ENCODE data around the gene CLEC20A.

Gene CLEC20A

DNA sequence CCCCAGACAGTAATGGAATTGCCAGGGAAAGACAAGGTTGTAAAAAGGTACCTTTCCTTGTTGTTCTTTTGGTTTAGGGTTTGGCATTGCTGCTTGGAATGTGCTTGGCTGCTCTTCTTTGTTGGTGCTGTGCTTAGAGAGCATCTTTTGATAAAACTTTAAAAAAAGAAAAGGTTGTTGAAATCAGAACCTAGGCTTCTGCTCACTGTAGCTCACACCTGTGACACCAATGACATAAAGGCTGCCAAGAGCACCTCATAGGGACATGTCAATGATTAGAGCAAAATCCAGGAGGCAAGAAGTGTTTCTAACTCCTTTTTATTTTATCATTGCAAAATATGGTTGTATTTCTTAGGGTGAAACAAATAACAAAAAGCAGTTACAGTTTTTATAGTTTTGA, 28.9 kb downstream of the CLEC20A start:
- no peak for DNase-seq

DNA sequence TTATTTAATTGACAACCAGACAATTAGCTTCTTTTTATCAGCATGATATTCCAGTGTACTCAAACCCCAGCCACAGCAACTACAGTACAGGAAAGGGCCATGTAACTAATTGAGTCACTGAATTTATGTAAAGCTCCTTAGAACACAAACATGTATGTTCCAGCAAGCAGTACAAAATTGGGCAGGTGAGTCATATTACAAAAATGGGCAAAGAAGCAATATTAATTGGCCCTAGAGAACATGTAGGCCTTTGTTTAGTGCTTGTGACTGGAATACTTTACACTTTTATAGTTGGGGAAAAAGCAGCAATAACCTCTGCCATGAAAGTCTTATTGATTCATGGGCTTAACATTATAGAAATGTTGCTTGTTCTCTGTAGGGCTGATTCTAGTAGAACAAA, 31.8 kb downstream of the CLEC20A start:
- DNase-seq: no peak

DNA sequence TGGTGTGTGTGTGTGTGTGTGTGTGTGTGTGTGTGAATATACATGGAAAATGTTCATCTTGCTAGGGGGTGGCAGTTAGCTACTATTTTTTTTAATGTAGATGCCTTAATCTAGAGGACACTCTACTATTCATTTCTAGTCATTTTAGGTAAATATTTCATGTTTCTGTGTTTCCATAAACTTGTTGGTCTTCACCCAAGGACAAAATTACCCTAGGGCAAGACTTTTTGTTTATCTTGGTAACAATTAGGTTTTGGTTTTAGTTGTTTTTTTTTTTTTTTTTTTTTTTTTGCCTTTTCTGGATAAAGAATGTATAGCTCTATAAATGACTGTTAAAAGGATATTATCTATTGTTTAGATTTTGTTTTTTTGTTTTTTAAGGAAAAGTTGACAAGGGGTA, 32.2 kb downstream of the CLEC20A start:
- DNase-seq: no peak

DNA sequence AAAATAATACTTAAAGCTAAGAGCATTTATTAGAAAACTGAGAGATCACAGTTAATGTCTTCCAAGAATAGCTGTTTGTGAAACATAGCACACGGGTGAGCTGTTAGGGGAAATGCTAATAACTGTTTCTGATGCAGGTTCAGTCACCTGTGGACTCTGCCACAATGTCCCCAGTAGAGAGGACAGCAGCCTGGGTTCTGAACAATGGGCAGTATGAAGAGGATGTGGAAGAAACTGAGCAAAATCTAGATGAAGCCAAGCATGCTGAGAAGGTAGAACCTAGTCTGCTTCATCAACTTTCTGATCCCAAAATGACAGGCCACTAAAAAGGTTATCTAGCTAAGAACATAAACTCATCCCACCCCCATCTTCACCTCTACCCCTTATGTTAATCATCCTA, 32.6 kb downstream of the CLEC20A start:
- no peak for DNase-seq

DNA sequence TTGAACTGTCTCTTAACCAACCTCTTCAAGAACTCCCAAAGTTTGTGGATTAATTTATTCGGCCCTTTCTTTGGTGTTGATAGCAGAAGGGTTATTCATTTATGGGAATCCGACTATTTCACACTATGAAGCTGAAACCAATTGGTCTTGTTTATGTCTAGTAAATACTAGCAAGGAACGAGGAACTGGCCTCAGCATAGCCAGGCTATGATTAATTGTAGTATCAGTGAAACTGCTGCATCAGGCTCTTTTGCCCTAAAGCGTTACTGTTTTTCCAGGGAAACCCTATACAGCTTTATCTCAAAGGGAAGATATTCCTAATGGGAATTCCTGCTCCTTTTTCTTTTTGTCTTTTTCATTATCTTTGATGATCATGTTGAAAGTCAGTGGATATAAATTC, 35.1 kb downstream of the CLEC20A start:
- no peak for DNase-seq

DNA sequence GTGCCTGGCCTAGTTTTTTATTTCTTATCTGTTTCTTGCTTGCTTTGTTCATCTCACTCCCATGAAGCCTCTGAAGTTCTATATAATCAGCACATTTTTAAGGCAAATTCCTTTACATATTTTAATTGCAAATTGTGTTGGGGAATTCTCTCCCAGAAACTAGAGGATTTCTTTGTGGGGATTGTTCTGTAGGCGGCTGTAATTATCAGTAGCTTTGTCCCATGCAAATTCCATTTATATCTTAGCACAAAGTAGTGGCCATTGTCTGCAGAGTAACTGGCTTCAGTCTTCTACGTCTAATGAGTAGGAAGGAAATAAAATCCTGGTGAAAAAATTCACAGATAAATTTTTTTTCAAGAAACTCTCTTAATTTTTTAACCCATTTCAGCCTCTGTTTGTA, 35.7 kb downstream of the CLEC20A start:
- DNase-seq: no peak

DNA sequence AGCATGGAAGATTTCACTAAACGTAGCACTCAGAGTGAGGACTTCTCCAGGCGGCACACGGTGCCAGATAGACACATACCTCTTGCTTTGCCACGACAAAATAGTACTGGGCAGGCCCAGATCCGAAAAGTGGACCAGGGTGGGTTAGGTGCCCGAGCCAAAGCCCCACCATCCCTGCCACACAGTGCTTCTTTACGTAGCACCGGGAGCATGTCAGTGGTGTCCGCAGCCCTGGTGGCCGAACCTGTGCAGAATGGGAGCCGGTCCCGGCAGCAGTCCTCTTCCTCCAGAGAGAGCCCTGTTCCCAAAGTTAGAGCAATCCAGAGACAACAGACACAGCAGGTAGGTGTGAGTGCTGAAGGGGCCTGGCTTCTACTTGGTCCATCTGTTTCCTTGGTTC, 38.6 kb downstream of the CLEC20A start:
- DNase-seq: no peak

DNA sequence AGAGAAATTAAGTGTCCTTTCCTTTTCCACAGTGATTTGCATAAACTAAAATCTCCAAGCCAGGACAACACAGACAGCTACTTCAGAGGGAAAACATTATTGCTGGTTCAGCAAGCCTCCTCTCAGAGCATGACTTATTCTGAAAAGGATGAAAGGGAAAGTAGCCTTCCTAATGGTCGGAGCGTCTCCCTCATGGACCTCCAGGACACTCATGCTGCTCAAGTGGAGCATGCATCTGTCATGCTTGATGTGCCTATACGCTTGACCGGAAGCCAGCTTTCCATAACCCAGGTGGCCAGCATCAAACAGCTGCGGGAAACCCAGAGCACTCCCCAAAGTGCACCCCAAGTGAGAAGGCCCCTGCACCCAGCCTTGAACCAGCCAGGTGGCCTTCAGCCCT, 39.1 kb downstream of the CLEC20A start:
- no peak for DNase-seq

DNA sequence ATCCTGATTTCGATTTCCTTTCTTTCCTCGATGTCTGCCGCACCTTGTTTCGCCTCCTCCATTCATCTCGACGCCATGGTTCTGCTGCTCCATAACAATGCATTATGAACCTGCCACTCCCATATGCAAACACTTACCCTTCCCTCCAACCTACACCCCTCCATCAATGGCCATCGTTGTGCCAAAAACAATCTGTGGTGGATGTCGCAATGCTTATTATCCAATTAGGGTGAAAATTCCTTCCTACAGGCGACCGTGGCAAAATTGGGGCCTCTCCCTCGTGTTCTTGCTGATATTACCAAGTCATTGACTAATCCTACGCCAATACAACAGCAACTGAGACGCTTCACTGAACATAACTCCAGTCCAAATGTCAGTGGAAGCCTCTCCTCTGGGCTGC, 40.3 kb downstream of the CLEC20A start:
- no peak for DNase-seq

DNA sequence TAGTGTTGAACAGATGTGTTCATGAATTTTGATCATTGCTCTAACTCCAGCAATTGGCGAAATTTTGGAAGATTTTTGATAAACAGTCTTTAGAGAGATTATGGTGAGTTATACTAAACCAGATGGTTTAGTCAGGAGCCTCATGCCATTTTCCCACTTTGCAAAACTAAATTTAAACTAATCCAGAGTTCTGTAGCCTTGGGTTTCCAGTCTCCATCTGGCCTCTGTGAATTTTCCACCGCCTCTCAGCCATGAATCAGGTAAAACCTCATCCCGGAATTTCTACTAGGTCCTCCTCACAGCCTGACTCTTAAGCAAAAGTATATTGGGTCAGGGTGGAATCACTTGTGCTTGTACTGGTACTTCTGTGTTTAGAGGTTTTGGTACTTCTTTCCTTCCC, 44.8 kb downstream of the CLEC20A start:
- DNase-seq: no peak

DNA sequence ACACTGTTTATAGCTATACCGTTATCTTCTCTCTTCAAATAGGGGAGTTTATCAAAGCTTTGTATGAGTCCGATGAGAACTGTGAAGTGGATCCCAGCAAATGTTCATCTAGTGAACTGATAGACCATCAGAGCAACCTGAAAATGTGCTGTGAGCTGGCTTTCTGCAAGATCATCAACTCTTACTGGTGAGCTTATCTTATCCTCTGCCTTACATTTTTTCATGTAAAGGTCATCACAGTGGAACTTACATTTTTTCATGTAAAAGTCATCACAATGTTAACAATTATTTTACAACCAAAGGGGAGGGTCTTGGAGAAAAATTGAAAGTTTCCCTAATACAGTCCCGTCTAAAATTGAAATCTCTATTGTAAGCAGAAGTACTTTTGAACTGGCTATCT, 45.2 kb downstream of the CLEC20A start:
- no peak for DNase-seq

DNA sequence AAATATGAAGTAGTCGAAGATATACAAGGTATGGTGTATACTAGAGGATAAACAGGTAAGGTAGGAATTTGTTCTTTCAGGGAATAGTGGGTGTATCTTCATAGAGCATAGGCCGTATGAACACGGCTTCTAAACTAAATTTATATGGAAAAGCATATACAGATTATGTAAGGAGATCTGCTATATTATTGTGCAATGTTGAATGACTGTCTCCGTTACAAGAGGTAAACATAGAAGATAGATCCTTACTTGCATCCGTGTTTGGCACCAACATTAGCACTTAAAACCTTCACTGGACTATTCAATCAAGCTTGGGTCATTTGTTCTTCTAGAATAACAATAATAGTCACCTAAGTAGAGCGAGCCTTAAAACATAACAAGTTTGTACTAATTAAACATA, 45.9 kb downstream of the CLEC20A start:
- DNase-seq: no peak

DNA sequence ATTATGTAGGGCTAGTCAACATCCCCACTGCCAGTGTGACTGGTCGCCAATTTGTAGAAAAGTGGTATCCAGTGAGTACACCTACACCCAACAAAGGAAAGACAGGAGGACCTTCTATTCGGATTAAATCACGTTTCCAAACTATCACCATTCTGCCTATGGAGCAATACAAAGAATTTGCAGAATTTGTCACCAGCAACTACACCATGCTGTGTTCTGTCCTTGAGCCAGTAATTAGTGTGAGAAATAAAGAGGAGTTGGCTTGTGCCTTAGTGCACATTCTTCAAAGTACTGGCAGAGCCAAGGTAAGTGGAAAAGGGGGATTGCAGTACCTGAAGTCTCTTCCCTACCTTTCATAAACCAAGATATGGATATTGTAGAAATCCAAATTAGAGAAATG, 53.8 kb downstream of the CLEC20A start:
- DNase-seq: no peak

DNA sequence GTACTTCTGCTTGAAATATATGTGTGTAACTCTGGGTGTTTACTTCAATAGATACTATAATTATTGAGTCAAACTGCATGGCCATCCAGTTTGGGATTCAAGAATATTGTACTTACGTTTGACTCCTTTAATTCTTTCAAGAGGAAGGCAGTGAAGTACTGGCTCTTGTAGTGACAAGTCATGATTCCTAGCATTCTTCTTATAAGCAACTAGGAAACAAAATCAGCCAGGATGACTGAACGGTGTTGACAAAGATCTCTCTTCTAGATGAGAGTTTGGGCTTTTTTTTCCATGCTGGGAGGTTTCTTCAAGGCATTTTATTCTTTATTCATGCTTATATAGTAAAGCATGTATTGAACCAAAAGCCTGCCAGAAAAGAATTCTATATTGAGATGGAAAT, 58.3 kb downstream of the CLEC20A start:
- DNase-seq: no peak

DNA sequence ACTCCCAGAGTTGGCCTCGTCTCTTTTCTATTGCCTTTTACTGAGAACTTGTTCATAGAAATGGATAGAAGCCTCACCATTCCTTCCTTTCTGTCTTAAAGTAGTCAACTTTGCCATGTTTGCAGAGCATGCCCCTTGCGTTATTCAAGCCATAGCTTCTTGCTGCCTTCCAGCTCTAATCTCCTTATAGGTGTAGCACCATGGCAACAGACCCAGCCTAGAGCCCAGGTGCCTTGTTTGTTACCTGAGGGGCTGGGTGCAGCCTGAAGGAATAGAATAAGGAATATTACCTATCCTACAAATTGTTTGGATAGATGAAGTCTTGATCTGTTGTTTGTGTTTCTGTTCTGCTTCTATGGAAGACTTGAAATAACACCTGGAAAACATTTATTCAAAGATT, 59.9 kb downstream of the CLEC20A start:
- DNase-seq: no peak

DNA sequence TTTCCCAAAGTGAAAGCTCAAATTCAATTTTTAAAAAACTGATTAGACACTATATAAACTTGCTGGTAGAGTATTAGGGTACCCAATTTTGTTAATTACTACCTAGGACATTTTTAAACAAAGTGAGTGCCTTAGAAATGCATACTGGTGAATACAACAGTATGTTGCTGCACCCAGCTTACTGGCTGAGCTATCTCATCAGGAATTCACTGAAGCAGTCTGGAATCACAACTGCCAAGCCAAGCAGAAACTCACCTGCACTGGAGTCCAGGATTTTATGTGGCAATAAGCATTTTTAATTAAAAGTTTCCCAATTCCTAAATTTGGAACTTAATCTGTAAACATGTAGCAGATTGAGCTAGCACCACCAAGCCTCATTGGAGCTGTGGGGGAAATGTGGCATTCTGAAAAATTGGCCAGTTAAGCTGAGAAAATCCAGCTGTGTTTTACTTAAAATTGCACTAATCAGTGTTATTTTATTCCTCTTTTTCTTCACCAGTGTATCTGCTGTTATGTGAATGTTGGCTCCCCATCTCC, 61.8 kb downstream of the CLEC20A start:
- no peak for DNase-seq

DNA sequence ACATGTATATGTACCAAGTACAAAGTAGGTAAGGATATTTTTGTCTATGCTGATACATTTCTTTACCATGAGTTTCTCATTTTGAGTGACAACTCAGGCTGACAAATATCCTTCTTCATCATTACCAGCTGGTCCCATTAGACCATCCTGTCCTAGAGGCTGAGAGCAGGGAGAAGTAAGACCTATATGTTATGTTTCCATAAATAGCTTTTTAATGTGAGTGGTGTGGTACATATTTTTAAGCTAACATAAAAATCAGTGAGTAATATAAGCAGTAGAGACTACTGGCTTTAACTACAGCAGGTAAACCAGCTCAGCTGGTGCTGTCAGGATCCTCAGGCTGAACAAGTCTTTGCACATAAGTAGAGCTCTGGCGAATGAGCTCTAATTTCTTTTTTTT, 62.4 kb downstream of the CLEC20A start:
- no peak for DNase-seq
